A204.1 (cell line): ENCODE data around the gene OBP2A.
"Not testable (repeated sequence)": the region's sequence is repeated elsewhere in the genome, so short reads cannot be mapped to it uniquely, and the experiment has no call there.

ENCODE experiments used
- FAIRE-seq: peaks from 2 replicates; lab custom pipeline; 2012; peaks lifted over from hg19 to GRCh38; lab: Jason Lieb, UNC

The OBP2A gene

GRCh38 chr9:135545646-135546176 lies at the start of gene OBP2A:
Gene OBP2A (plus strand): TSS chr9:135546126. CDS start chr9:135546181, 55 bp downstream.
- FAIRE-seq = not testable (repeated sequence)

- no peak for FAIRE-seq
Measured at GRCh38 chr9:135498381-135499126, 47.4 kb upstream of the OBP2A start.

GRCh38 chr9:135499326-135500070 lies 46.4 kb upstream of the OBP2A start:
- no peak for FAIRE-seq

- FAIRE-seq = no peak
Measured at GRCh38 chr9:135500071-135500524, 45.8 kb upstream of the OBP2A start.

- FAIRE-seq = no peak
Measured at GRCh38 chr9:135500525-135501260, 45.2 kb upstream of the OBP2A start, which contains the start of gene MRPS2. Gene MRPS2 (plus strand): TSS chr9:135500682. CDS start chr9:135500711, 29 bp downstream.

GRCh38 chr9:135501261-135502167 lies 44.4 kb upstream of the OBP2A start:
- no peak for FAIRE-seq

GRCh38 chr9:135502168-135502872 lies 43.6 kb upstream of the OBP2A start:
- no peak for FAIRE-seq

GRCh38 chr9:135502873-135503321 lies 43.0 kb upstream of the OBP2A start:
- FAIRE-seq = no peak

GRCh38 chr9:135503371-135504261 lies 42.3 kb upstream of the OBP2A start:
- no peak for FAIRE-seq

- FAIRE-seq = no peak
Measured at GRCh38 chr9:135504262-135505243, 41.4 kb upstream of the OBP2A start.

GRCh38 chr9:135505406-135506187 lies 40.3 kb upstream of the OBP2A start:
- no peak for FAIRE-seq

DNA sequence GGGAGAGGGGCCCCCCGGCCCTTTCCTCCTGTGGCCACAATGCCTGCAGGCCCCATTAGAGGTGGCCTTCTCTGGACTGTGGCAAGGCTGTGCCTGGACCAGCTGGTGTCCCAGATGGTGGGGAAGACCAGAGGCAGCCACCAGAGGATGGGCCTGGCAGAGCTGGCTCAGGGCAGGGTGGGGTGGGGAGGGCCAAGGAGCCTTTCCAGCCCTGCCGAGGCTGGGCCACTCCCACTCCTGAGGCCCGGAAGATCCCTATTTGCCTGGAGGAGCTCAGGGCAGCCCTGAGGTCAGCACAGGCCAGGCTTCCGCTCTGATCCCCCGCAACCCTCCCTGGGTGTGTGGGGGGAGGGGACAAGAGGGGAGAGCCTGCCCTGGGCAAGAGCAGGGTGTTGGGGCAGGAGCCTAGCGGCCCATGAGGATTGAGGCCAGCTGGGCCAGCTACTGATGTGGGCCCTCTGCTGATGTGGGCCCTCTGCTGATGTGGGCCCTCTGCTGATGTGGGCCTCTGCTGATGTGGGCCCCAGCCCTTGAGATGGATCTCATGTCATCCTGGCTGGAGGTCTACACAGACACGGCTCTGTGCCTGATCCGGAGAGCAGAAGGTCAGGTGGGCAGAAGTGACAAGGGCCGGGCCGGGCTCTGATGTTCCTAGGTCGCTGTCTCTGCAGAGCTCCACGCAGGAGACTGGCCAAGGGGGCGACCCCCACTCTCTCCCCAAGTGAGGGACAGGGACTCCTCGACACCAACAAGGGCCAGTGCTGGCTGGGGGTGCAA lies 39.4 kb upstream of the OBP2A start:
- FAIRE-seq = no peak

DNA sequence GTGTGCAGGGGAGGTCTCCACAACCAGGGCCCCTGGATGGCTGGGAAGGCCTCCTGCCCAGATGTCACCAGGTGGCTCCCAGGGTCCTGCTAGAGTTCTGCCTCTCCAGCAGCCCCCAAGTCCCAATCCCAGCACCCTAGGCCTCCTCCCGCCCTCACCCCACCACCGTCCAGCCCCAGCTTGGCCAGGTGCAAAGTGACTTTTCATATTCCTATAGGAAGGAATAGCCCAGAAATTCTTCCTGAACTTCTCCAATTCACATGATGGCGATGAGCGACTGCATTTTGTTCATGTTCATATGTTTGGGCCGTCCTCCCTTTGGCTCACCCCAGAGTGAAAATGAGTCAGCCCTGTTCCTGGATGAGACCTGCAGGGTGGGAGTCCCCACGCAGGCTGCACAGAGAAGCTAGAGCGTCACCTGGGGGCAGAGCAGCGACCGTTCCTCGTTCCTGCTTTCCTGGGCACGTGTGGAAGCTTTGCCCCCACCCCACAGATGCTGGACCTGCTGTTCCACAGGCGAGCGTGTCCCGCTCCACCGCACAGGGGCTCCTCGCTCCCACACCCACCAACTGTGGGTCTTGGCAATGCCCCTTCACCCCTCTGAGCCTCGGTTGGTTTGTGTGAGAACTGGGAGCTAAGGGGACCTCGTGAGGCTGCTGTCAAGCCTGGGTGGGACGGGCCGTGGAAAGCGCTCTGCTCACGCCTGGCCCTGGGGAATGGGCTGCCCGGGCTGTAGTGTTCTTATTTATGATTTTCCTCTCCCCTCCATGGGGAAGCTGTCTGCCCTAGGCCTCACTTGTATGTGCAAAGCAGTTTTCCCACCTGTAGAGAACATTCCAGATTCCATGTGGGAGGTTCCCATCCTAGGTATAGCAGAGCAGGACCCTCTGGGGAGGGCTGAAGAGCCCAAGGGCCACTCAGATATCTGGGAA lies 38.6 kb upstream of the OBP2A start:
- no peak for FAIRE-seq

- FAIRE-seq = no peak
Measured at GRCh38 chr9:135508211-135508820, 37.6 kb upstream of the OBP2A start.

GRCh38 chr9:135509458-135509857 lies 36.5 kb upstream of the OBP2A start:
- no peak for FAIRE-seq
